ENCODE data around the gene STAM.

DNA sequence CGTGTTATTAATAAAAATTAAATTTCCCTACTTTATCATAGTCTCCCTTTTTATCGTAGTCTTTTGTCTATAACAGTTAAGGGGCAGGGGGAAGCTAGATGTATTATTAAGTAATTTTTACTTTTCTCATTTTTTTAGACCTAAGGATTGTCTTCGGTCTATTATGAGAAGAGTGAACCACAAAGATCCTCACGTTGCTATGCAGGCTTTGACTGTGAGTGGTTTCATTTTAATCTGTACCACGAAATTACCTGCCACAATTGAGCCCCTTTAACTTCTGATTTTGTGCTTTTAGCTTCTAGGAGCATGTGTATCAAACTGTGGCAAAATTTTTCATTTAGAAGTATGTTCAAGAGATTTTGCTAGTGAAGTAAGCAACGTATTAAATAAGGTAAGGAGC lies 40.6 kb downstream of the STAM start:
- TF ChIP-seq, protein P1, sequence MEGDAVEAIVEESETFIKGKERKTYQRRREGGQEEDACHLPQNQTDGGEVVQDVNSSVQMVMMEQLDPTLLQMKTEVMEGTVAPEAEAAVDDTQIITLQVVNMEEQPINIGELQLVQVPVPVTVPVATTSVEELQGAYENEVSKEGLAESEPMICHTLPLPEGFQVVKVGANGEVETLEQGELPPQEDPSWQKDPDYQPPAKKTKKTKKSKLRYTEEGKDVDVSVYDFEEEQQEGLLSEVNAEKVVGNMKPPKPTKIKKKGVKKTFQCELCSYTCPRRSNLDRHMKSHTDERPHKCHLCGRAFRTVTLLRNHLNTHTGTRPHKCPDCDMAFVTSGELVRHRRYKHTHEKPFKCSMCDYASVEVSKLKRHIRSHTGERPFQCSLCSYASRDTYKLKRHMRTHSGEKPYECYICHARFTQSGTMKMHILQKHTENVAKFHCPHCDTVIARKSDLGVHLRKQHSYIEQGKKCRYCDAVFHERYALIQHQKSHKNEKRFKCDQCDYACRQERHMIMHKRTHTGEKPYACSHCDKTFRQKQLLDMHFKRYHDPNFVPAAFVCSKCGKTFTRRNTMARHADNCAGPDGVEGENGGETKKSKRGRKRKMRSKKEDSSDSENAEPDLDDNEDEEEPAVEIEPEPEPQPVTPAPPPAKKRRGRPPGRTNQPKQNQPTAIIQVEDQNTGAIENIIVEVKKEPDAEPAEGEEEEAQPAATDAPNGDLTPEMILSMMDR (IDR thresholded peaks at IDR 0.05): no peak
- no peak for TF ChIP-seq POLR2A (IDR thresholded peaks at IDR 0.05)
